ENCODE measurements around the gene PAK1.

GRCh38 chr11:77351281-77351886, 122.5 kb downstream of the PAK1 start:
- no peak for TF ChIP-seq POLR2A (IDR thresholded peaks at IDR 0.05)
- TF ChIP-seq CTCF (IDR thresholded peaks at IDR 0.05), result no peak
